IPS-NIHi7 (cell line): Measurements from ENCODE around the gene ATG9A.

ENCODE experiments used
- DNase-seq: peaks from one replicate; pipeline ENCODE4 v3.0.0; 2012; ENCODE audit warnings: mixed read lengths; ENCODE audit errors: extremely low spot score

The ATG9A gene

DNA sequence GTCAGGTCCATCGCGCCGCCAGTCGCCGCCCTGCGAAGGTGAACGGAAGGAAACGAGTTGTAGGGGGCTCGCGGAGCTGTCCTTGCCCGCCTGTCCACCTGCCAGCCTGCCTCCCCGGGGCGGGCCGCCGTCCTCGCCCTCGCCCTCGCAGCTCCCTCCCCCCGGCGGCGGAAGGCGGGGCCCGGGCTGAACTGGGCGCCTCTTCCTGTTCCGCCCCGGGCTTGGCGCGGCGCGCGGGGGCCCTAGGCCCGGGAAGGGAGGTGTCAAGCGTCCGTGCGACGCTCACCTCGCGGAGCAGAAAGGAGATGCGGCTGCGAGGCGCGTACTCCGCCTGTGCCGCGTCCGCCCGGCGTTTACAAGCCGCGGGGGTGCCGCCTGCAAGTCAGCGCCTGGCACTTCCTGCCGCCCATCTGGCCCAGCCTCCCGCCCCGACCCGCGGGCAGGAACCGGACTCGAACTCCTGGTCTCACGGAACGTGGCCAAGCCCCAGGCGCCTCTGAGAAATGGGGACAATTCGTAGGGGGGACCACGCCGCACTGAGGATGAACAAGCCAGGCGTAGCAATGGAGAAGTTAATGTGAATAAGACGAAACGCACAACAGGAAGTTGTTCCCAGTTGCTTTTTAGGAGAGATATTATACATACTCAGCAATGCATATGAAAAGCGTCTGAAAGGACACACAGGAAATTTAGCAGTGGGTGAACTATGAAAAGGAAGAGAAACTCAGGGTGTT, 52.5 kb downstream of the ATG9A start, which contains the start of gene CNPPD1:
Gene CNPPD1 (minus strand): TSS at position 108 of the 734 bp plus-strand sequence. CDS start 97 bp downstream, at position 11.
- peak; percentile 81 for DNase-seq

DNA sequence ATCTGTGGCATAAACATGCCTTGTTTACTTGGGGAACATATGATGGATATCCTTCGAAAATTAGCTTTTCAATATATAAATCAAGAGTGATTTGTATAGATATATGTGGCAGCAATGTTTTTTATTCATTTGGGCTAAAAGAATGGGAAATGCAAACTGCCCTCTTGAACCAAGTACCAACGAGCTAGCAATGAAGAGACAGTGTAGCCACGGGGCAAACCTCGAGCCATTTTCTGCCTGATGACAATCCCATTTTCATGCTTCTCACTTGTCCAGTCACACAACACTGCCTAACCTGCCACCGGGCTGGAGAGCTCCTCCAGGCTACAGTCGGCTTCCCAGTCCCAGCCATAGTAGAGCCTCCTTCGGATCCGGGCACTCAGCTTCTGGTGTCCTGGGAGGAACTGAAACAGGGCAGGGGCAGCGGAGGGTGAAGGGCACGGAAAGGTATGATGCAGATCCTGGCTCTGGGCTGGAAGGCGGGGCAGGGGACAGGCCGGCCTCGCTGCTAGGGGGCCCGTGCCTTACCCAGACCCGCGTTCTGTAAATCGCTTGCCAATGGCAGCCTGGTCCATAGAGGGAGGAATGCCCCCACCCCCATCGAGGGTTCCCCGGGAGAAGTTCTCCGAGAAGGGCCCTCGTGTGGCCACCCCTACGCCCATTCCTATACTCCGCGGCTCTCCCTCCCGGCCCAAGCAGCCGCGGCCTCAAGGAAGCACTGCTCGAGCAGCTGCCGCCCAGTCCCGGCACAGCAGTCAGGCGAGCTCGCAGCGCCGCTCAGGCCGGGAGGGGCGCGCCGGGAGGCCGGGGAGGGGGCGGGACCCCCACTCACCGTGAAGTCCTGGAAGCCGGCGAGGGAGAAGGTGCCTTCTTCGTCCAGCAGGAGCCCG, 53.3 kb downstream of the ATG9A start:
- peak; percentile 44 for DNase-seq

DNA sequence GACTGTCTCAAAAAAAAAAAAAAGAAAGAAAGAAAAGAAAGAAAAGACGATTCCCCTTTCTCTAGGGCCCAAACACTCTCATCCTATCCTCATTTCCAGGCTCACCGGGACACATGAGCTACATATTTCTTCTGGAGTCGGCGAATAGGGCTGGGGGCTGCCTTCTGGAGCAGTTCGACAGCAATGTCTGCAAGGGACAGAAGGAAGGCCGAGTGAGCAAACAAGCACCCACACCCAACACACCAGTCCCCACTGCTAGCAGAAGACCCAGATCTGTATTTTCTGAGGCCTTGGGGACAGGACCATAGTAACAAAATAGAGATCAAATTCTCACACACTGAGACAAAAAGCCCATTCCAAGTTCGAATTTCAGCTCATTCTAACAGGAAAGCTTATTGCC, 54.0 kb downstream of the ATG9A start:
- no peak for DNase-seq

DNA sequence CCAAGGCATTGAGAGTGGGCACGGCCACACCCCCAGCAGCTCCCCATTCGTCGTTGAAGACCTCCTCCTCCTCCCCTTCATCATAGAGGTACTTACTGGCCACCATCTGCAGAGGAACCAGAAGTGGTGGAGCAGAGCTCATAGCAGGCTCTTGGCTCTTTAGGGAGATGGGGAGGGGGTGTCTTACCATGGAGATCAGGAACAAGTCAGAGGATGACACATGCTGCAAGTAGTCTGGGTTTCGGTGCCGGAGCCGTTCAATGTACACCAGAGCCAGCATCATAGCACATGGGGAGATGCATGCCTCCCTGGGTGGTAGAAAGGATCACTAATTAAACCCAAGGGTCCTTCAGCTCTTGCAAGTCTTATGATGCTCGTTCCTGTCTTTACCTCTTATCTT, 54.6 kb downstream of the ATG9A start:
- DNase-seq = no peak

DNA sequence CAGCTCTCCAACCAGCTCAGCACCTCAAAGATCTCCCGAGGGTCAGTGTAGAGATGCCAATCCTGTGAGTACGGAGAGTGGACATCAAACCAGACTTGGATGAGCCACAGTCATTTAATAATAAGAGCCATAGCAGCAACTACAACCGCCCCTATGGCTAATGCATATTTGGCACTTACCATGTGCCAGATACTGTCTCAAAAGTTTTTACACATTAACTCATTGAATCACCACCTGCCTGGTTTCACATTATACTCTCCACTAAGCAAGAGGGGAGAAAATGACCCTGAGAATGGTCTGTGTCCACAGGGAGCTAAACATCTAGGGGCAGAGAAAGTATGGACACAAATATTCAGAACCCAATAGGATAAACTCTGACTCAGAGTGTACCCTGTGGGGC, 55.3 kb downstream of the ATG9A start:
- no peak for DNase-seq

DNA sequence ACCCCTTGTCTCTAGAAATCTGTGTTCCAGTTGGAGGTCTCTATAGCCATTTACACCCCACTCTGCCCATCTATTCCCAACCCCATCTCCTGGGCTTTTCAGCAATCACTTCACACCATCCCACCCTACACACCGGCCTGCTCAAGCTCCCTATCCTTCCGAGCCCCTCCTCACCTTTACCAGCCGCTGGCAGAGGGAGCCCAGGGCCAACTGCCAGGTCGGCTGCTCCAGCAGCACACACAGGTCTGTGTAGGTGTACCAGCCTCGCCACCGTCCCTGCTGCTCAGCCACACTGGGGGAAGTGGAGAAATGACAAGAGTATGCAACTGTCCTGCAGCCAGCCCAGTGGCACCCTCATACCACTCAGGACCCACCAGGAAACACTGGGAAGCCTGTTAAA, 56.3 kb downstream of the ATG9A start:
- DNase-seq = no peak

DNA sequence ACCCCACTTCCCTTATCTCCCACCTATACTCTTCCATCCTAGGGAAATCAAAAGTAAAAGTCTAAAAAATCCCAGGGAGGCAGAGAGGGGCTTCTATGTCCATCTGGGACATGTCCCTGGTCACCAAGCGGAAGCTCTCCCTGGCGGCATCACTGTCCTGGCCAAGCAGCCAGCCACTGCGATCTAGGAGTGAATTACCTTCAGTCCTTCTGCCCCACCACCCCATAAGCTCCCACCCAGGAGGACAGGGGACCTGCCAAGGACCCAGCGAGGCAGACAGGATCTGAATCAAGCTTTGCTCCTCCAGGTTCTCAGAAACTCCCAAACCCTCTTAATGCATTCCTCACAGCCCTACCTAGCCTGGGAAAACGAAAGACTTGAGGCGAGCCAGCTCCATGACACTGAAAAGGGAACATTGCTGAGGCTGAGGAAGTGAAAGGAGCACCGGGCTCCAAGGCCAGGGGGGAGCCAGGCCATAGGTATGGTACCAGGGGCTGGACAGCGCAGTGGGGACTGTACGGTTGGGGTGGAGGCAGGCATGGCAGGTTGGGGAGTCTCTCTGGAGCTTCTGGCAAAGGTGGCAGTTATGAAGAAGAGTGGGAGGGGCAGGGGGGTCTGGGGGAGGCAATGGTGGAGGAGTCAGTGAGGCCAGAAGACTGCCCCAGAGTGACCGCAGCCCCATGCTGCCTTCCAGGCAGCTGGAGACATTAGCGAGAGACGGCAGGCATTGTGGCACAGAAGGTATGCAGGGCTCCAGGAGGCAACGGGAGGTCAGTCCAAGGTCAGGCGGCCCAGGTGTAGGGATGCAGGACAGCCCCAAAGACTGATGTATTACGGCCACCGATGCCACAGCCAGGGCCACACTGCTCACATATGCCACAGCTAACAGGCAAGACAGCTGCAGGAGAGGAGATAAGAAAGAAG, 56.9 kb downstream of the ATG9A start:
- no peak for DNase-seq

DNA sequence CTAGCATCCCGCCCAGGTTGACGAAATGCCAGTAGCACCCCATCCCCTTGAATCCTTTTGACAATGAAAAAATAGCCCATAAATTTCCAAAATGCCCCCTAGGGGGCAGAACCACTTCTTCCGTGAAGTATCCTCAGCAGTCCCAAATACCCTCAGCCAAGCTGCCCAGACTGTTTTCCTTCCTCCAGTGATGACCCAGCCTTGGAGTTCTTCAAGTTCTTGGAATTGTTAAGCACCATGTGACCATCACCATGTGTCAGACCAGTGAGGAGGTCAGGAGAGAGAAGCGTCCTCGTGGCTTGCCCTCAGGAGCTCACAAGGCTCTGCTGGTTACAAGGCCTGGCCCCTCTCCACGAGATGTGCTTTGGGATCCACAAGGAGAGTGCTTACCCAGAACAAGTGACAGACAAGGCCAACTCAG, 58.2 kb downstream of the ATG9A start:
- DNase-seq = peak; percentile 63

DNA sequence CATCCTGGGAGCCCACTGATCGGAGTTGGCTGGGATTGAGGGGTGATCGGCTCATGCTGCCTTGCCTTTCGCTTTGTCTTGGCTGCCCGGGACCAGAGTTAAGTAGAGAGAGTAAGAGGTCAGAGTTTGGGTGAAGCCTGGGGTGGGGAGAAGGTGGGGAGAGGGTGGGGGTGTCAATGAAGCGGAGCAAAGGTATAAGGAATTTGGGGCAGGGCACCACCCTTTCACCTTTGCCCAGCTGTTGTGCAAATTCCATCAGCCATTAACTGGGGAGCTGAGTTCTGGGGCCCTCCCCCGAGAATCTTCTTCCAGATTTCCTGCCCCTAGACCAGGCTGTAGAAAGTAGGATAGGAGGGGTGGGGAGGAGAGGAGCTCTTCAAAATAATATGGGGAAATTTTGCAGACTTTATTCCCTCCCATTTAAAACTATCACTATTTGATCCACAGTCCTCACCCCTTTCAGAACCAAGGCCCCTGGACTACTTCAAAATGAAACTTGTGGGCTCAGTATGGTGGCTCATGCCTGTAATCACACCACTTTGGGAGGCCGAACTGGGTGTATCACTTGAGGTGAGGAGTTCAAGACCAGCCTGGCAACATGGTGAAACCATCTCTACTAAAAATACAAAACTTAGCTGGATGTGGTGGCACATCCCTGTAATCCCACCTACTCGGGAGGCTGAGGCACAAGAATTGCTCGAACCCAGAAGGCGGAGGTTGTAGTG, 59.3 kb downstream of the ATG9A start, which contains the start of gene SLC23A3:
Gene SLC23A3 (minus strand): TSS at position 100 of the 725 bp plus-strand sequence. CDS start 45 bp downstream, at position 55.
- DNase-seq = no peak
